GM23338 (cell line): ENCODE measurements around the gene CHRNA5.

Source experiments
- CREB1 ChIP-seq: fragments of 250-450 bp; sonication (Bioruptor Pico); IDR thresholded peaks from 2 replicates; pipeline ENCODE4 v1.5.0; 2020; ENCODE audit warnings: low read depth, mild to moderate bottlenecking, moderate library complexity
- CTCF ChIP-seq, 2 experiments: fragments of 200-600 bp in 1 of 2; sonication (generic) in 1 of 2; conservative IDR thresholded peaks; 2 replicates each; pipeline versions ENCODE4 v1.5.1 to v1.6.1; 2016 to 2017; ENCODE audit warnings: antibody characterized with exemption in 2 of 2, low read depth in 2 of 2, mild to moderate bottlenecking in 2 of 2, moderate library complexity in 1 of 2
- EZH2 ChIP-seq: fragments of 200-600 bp; sonication (generic); IDR thresholded peaks from one replicate; pipeline ENCODE4 v1.8.0; 2017; ENCODE audit warnings: antibody characterized with exemption, mild to moderate bottlenecking, low read depth; ENCODE audit not compliant: unreplicated experiment
- EZH2phosphoT487 ChIP-seq: fragments of 200-600 bp; sonication (generic); IDR thresholded peaks from one replicate; pipeline ENCODE4 v1.8.1; 2018; ENCODE audit warnings: antibody characterized with exemption; ENCODE audit not compliant: unreplicated experiment
- JUNB ChIP-seq: IDR thresholded peaks from one replicate; pipeline ENCODE4 v1.6.1; 2016; ENCODE audit warnings: antibody characterized with exemption; ENCODE audit not compliant: unreplicated experiment
- POLR2AphosphoS5 ChIP-seq: IDR thresholded peaks from 2 replicates; pipeline ENCODE4 v1.6.1; 2016; ENCODE audit warnings: antibody characterized with exemption, low read depth
- STAT1 ChIP-seq: IDR thresholded peaks from one replicate; pipeline ENCODE4 v1.6.1; 2016; ENCODE audit warnings: antibody characterized with exemption; ENCODE audit not compliant: unreplicated experiment
- ZNF114 ChIP-seq: fragments of 250-450 bp; sonication (Bioruptor Pico); IDR thresholded peaks from 2 replicates; pipeline ENCODE4 v1.5.0; 2020; ENCODE audit warnings: mild to moderate bottlenecking, moderate library complexity
- ZNF331 ChIP-seq: fragments of 250-450 bp; sonication (Bioruptor Pico); IDR thresholded peaks from 2 replicates; pipeline ENCODE4 v1.5.0; 2020; ENCODE audit warnings: low read depth, mild to moderate bottlenecking, moderate library complexity
- TF ChIP-seq, protein P1 (sequence below): fragments of 250-450 bp; sonication (Bioruptor Pico); IDR thresholded peaks from 2 replicates; pipeline ENCODE4 v1.5.0; 2020; ENCODE audit warnings: mild to moderate bottlenecking, moderate library complexity
- TF ChIP-seq, protein P2 (sequence below): IDR thresholded peaks from one replicate; pipeline ENCODE4 v1.6.1; 2018; ENCODE audit warnings: antibody characterized with exemption; ENCODE audit not compliant: unreplicated experiment
- TF ChIP-seq, protein P3 (sequence below): IDR thresholded peaks from 2 replicates; pipeline ENCODE4 v1.6.1; 2016; ENCODE audit warnings: antibody characterized with exemption

DNA sequence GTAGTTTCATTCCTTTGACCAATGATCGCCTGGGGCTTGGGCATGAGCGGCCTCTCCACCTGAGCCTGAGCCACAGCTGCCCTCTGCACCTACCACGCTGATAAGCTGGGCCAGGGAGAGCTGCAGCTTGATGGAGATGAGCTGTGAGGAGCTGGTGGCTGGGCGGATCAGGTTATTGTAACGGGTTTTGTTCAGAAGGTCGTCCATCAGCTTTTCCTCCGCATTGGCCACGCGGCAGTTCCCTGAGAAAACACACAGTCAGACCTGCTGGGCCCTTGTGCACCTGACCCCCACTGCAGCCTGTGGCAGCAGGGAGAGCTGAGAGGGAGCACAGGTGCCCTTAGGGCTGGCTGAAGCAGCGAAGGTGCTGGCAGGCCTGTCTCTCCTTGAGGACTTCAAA, 70.0 kb downstream of the CHRNA5 start:
- TF ChIP-seq POLR2AphosphoS5 (no peak), CTCF (conservative IDR thresholded peaks at IDR 0.05; ENCODE audit: low read depth in 2 of 2) (no peak), EZH2phosphoT487 (no peak), EZH2 (no peak), STAT1 (no peak), JUNB (no peak), ZNF114 (CRISPR knock-in tag) (no peak), CREB1 (no peak), ZNF331 (no peak)
- TF ChIP-seq, protein P1, sequence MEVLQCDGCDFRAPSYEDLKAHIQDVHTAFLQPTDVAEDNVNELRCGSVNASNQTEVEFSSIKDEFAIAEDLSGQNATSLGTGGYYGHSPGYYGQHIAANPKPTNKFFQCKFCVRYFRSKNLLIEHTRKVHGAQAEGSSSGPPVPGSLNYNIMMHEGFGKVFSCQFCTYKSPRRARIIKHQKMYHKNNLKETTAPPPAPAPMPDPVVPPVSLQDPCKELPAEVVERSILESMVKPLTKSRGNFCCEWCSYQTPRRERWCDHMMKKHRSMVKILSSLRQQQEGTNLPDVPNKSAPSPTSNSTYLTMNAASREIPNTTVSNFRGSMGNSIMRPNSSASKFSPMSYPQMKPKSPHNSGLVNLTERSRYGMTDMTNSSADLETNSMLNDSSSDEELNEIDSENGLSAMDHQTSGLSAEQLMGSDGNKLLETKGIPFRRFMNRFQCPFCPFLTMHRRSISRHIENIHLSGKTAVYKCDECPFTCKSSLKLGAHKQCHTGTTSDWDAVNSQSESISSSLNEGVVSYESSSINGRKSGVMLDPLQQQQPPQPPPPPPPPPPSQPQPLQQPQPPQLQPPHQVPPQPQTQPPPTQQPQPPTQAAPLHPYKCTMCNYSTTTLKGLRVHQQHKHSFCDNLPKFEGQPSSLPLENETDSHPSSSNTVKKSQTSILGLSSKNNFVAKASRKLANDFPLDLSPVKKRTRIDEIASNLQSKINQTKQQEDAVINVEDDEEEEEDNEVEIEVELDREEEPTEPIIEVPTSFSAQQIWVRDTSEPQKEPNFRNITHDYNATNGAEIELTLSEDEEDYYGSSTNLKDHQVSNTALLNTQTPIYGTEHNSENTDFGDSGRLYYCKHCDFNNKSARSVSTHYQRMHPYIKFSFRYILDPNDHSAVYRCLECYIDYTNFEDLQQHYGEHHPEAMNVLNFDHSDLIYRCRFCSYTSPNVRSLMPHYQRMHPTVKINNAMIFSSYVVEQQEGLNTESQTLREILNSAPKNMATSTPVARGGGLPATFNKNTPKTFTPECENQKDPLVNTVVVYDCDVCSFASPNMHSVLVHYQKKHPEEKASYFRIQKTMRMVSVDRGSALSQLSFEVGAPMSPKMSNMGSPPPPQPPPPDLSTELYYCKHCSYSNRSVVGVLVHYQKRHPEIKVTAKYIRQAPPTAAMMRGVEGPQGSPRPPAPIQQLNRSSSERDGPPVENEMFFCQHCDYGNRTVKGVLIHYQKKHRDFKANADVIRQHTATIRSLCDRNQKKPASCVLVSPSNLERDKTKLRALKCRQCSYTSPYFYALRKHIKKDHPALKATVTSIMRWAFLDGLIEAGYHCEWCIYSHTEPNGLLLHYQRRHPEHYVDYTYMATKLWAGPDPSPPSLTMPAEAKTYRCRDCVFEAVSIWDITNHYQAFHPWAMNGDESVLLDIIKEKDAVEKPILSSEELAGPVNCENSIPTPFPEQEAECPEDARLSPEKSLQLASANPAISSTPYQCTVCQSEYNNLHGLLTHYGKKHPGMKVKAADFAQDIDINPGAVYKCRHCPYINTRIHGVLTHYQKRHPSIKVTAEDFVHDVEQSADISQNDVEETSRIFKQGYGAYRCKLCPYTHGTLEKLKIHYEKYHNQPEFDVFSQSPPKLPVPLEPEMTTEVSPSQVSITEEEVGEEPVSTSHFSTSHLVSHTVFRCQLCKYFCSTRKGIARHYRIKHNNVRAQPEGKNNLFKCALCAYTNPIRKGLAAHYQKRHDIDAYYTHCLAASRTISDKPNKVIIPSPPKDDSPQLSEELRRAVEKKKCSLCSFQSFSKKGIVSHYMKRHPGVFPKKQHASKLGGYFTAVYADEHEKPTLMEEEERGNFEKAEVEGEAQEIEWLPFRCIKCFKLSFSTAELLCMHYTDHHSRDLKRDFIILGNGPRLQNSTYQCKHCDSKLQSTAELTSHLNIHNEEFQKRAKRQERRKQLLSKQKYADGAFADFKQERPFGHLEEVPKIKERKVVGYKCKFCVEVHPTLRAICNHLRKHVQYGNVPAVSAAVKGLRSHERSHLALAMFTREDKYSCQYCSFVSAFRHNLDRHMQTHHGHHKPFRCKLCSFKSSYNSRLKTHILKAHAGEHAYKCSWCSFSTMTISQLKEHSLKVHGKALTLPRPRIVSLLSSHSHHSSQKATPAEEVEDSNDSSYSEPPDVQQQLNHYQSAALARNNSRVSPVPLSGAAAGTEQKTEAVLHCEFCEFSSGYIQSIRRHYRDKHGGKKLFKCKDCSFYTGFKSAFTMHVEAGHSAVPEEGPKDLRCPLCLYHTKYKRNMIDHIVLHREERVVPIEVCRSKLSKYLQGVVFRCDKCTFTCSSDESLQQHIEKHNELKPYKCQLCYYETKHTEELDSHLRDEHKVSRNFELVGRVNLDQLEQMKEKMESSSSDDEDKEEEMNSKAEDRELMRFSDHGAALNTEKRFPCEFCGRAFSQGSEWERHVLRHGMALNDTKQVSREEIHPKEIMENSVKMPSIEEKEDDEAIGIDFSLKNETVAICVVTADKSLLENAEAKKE (CRISPR knock-in tag) = no peak
- TF ChIP-seq, protein P2, sequence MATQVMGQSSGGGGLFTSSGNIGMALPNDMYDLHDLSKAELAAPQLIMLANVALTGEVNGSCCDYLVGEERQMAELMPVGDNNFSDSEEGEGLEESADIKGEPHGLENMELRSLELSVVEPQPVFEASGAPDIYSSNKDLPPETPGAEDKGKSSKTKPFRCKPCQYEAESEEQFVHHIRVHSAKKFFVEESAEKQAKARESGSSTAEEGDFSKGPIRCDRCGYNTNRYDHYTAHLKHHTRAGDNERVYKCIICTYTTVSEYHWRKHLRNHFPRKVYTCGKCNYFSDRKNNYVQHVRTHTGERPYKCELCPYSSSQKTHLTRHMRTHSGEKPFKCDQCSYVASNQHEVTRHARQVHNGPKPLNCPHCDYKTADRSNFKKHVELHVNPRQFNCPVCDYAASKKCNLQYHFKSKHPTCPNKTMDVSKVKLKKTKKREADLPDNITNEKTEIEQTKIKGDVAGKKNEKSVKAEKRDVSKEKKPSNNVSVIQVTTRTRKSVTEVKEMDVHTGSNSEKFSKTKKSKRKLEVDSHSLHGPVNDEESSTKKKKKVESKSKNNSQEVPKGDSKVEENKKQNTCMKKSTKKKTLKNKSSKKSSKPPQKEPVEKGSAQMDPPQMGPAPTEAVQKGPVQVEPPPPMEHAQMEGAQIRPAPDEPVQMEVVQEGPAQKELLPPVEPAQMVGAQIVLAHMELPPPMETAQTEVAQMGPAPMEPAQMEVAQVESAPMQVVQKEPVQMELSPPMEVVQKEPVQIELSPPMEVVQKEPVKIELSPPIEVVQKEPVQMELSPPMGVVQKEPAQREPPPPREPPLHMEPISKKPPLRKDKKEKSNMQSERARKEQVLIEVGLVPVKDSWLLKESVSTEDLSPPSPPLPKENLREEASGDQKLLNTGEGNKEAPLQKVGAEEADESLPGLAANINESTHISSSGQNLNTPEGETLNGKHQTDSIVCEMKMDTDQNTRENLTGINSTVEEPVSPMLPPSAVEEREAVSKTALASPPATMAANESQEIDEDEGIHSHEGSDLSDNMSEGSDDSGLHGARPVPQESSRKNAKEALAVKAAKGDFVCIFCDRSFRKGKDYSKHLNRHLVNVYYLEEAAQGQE = no peak
- TF ChIP-seq, protein P3, sequence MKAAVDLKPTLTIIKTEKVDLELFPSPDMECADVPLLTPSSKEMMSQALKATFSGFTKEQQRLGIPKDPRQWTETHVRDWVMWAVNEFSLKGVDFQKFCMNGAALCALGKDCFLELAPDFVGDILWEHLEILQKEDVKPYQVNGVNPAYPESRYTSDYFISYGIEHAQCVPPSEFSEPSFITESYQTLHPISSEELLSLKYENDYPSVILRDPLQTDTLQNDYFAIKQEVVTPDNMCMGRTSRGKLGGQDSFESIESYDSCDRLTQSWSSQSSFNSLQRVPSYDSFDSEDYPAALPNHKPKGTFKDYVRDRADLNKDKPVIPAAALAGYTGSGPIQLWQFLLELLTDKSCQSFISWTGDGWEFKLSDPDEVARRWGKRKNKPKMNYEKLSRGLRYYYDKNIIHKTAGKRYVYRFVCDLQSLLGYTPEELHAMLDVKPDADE = no peak
